GM12878 (cell line): ENCODE data around the gene RPA3. TPM values are rescaled to one million over a fixed set of nuclear protein-coding genes. Genes with fewer than 3 reads are reported as not detected.

ENCODE experiments used
- ATAC-seq: fragments of 200-7000 bp; cut with Tn5 transposase; 3 replicates; pipeline ENCODE4 v1.9.1; 2020; ENCODE audit warnings: mild to moderate bottlenecking, moderate library complexity
- BruUV-seq: library from RNA; stranded (reverse); fragments of 400-500 nt; replicated peaks from 2 replicates; lab custom pipeline; 2021; lab: Mats Ljungman, UMichigan
- CTCF ChIA-PET: fragments of 300-600 bp; sonication (Branson Sonifier 250); formaldehyde crosslinking; extraction: SDS; loops from one replicate; lab custom pipeline; 2021; ENCODE audit warnings: inconsistent platforms; lab: Yijun Ruan, JAX
- POLR2A ChIA-PET: fragments of 350-600 bp; formaldehyde crosslinking; extraction: SDS; loops from one replicate; lab custom pipeline; 2021; ENCODE audit warnings: inconsistent platforms; lab: Charles Lee
- RAD21 ChIA-PET: fragments of 300-600 bp; sonication (Branson Sonifier 250); formaldehyde crosslinking; loops from one replicate; lab custom pipeline; 2023; ENCODE audit warnings: antibody characterized with exemption; ENCODE audit not compliant: unreplicated experiment; lab: Charles Lee
- SMC1A ChIA-PET: fragments of 300-600 bp; sonication (Branson Sonifier 250); formaldehyde crosslinking; loops from one replicate; lab custom pipeline; 2023; ENCODE audit not compliant: unreplicated experiment, uncharacterized antibody; lab: Charles Lee
- DNase-seq: peaks from one replicate; pipeline ENCODE4 v3.0.0-alpha.2; 2011; ENCODE audit warnings: low read depth, low spot score
- FAIRE-seq: peaks from 3 replicates; lab custom pipeline; 2011; peaks lifted over from hg19 to GRCh38; lab: Jason Lieb, UNC
- H2AFZ ChIP-seq: 2 replicates; pipeline ENCODE4 v1.6.0; 2011; ENCODE audit warnings: low read depth, low read length, control low read depth; ENCODE audit not compliant: control insufficient read depth
- H3K27ac ChIP-seq: 2 replicates; pipeline ENCODE4 v1.5.1; 2011; ENCODE audit warnings: control low read depth; ENCODE audit not compliant: control insufficient read depth, insufficient read depth
- H3K27me3 ChIP-seq, 2 experiments: replicated peaks in 1 of 2; 2 replicates each; pipeline versions ENCODE4 v1.6.0 to v1.6.1; 2011; ENCODE audit warnings: low read length in 1 of 2; ENCODE audit not compliant: control insufficient read depth in 2 of 2, insufficient read depth in 2 of 2
- H3K36me3 ChIP-seq, 2 experiments: 2 replicates each; pipeline ENCODE4 v1.5.1; 2011; ENCODE audit warnings: low read length in 1 of 2; ENCODE audit not compliant: control insufficient read depth in 2 of 2, insufficient read depth in 2 of 2
- H3K4me1 ChIP-seq: 2 replicates; pipeline ENCODE4 v1.6.1; 2011; ENCODE audit warnings: mild to moderate bottlenecking, low read length, moderate library complexity, mixed read lengths; ENCODE audit not compliant: control insufficient read depth, insufficient read depth
- H3K4me2 ChIP-seq: 2 replicates; pipeline ENCODE4 v1.6.0; 2011; ENCODE audit warnings: control low read depth; ENCODE audit not compliant: control insufficient read depth, insufficient read depth
- H3K4me3 ChIP-seq: fragments of 200-600 bp; sonication (generic); 2 replicates; pipeline ENCODE4 v1.5.1; 2016
- H3K79me2 ChIP-seq: 2 replicates; pipeline ENCODE4 v1.6.0; 2011; ENCODE audit warnings: low read length; ENCODE audit not compliant: control insufficient read depth, insufficient read depth
- H3K9ac ChIP-seq: 2 replicates; pipeline ENCODE4 v1.8.0; 2011; ENCODE audit warnings: low read length, control low read depth, mixed read lengths; ENCODE audit not compliant: control insufficient read depth, insufficient read depth
- H3K9me3 ChIP-seq: replicated peaks from 3 replicates; pipeline ENCODE4 v1.5.1; 2011; ENCODE audit warnings: mild to moderate bottlenecking, low read length; ENCODE audit not compliant: control insufficient read depth, insufficient read depth
- H4K20me1 ChIP-seq: 2 replicates; pipeline ENCODE4 v1.6.0; 2011; ENCODE audit not compliant: control insufficient read depth, insufficient read depth
- CBFB ChIP-seq: IDR thresholded peaks from 2 replicates; pipeline ENCODE4 v1.6.1; 2016; ENCODE audit warnings: antibody characterized with exemption, low read depth
- ELK1 ChIP-seq: IDR thresholded peaks from 2 replicates; pipeline ENCODE4 v1.6.1; 2012; ENCODE audit warnings: low read depth, low read length, improper control_type of control experiment
- ESRRA ChIP-seq: IDR thresholded peaks from 2 replicates; pipeline ENCODE4 v1.6.1; 2012; ENCODE audit warnings: mild to moderate bottlenecking, low read length, improper control_type of control experiment
- GABPA ChIP-seq: IDR thresholded peaks from 2 replicates; pipeline ENCODE4 v1.6.1; 2014; ENCODE audit warnings: antibody characterized with exemption, low read depth, mild to moderate bottlenecking, inconsistent platforms
- HSF1 ChIP-seq: fragments of 150-350 bp; IDR thresholded peaks from 2 replicates; pipeline ENCODE4 v1.6.1; 2014; ENCODE audit warnings: mild to moderate bottlenecking, low read depth, low read length
- IKZF1 ChIP-seq: fragments of 450-650 bp; conservative IDR thresholded peaks from 2 replicates; pipeline ENCODE4 v1.6.1; 2017; ENCODE audit warnings: antibody characterized with exemption, mild to moderate bottlenecking
- IRF4 ChIP-seq: IDR thresholded peaks from 2 replicates; pipeline ENCODE4 v1.6.1; 2011; ENCODE audit warnings: low read depth, low read length
- MEF2B ChIP-seq: fragments of 450-650 bp; IDR thresholded peaks from 2 replicates; pipeline ENCODE4 v1.6.1; 2018; ENCODE audit warnings: mild to moderate bottlenecking, moderate library complexity; ENCODE audit not compliant: partially characterized antibody, poor library complexity, severe bottlenecking
- NR2F1 ChIP-seq: fragments of 450-650 bp; conservative IDR thresholded peaks from 2 replicates; pipeline ENCODE4 v1.6.1; 2017; ENCODE audit warnings: mild to moderate bottlenecking
- NRF1 ChIP-seq: conservative IDR thresholded peaks from 2 replicates; pipeline ENCODE4 v1.6.1; 2011; ENCODE audit warnings: mild to moderate bottlenecking, low read depth, low read length, improper control_type of control experiment
- PAX5 ChIP-seq: IDR thresholded peaks from 2 replicates; pipeline ENCODE4 v1.6.1; 2011; ENCODE audit warnings: low read depth, low read length, borderline replicate concordance
- RUNX3 ChIP-seq: IDR thresholded peaks from 2 replicates; pipeline ENCODE4 v1.6.1; 2012; ENCODE audit warnings: low read length, inconsistent platforms
- SMARCA5 ChIP-seq: fragments of 450-650 bp; IDR thresholded peaks from 2 replicates; pipeline ENCODE4 v1.6.1; 2017; ENCODE audit warnings: mild to moderate bottlenecking
- SPI1 ChIP-seq: IDR thresholded peaks from 2 replicates; pipeline ENCODE4 v1.6.1; 2011; ENCODE audit warnings: low read depth, mild to moderate bottlenecking, low read length, moderate library complexity, borderline replicate concordance; ENCODE audit not compliant: insufficient read depth
- ZNF24 ChIP-seq: fragments of 450-650 bp; IDR thresholded peaks from 2 replicates; pipeline ENCODE4 v1.6.1; 2017; ENCODE audit warnings: antibody characterized with exemption, mild to moderate bottlenecking
- ZNF384 ChIP-seq: IDR thresholded peaks from 2 replicates; pipeline ENCODE4 v1.6.1; 2012; ENCODE audit warnings: low read depth, mild to moderate bottlenecking, low read length, improper control_type of control experiment, borderline replicate concordance
- WGBS: methylation state at CpG from one replicate; pipeline ENCODE4 v1.1.6; 2016; ENCODE audit warnings: low lambda C conversion rate; ENCODE audit not compliant: insufficient replicate concordance, insufficient coverage; ENCODE audit errors: missing lambda C conversion rate; 5-methylcytosine and 5-hydroxymethylcytosine counted together
- in situ Hi-C: fragments of 300-500 bp; cut with MboI; formaldehyde crosslinking; loops from 9 replicates; pipeline ENCODE4 v1.14.3; 2018; ENCODE audit warnings: mixed read lengths
- intact Hi-C: fragments of 100-400 bp; cut with micrococcal nuclease; formaldehyde crosslinking; loops from one replicate; pipeline ENCODE4 v1.14.2; 2022; ENCODE audit not compliant: unreplicated experiment
- polyA plus RNA-seq, 11 experiments: library from polyadenylated mRNA; depleted of rRNA in 4 of 11; unstranded in 6 of 11; stranded (reverse) in 5 of 11; fragments of >200 nt; fragmentation: Nextera tagmentation in 4 of 11; fragmentation: Illumina TruSeq in 1 of 11; extraction: Ambion mirVana in 4 of 11; extraction: Trizol in 1 of 11; gene quantifications; 1 replicate in 1 of 11; 2 replicates in 10 of 11; pipeline versions ENCODE4 v1.2.1 to v1.2.3, GENCODE V29; 2011 to 2016; ENCODE audit warnings: inconsistent platforms in 2 of 11, missing spikeins in 2 of 11, low read depth in 1 of 11
- total RNA-seq, 4 experiments: library from RNA; depleted of rRNA in 3 of 4; stranded (reverse); fragments of >200 nt in 3 of 4; fragmentation: Illumina TruSeq in 1 of 4; extraction: Trizol in 1 of 4; gene quantifications; 2 replicates each; pipeline versions ENCODE4 v1.2.1 to v1.2.3, GENCODE V29; 2013 to 2021

Gene RPA3
- total and polyA plus RNA-seq, 10 of the 15 experiments (the other 5 are each of a cell fraction or from before 2014, with no cell fraction given): 60.2 to 343 (median 112) TPM

GRCh38 chr7:7742223-7742622 is 23.8 kb upstream of the RPA3 start:
- Histone ChIP-seq H3K9ac (no peak overlapping the region), H3K4me1 (peaks cover 5% of the 10 kb centered on the region; the same call in 1 of the 2 replicates), H3K4me2 (no peak overlapping the region), H3K36me3 (no peaks in the 10 kb centered on the region), H2AFZ (no peak overlapping the region), H4K20me1 (no peaks in the 10 kb centered on the region), H3K9me3 (no peaks in the 10 kb centered on the region), H3K4me3 (no peak overlapping the region), H3K27me3 (no peaks in the 10 kb centered on the region), H3K27ac (no peak overlapping the region), H3K79me2 (no peaks in the 10 kb centered on the region)
- ChIA-PET SMC1A (interaction anchor here (0.9 to 2.3 kb wide), 3 partner anchors 23 to 72 kb away, joined by 4 to 8 read pairs (median 7); partner anchors contain the start of gene RPA3), CTCF (interaction anchor here (0.5 kb wide), 1 partner anchor 234 kb away, joined by 3 read pairs; no protein-coding TSS in a partner anchor), RAD21 (interaction anchor here (2.1 kb wide), 1 partner anchor 61 kb away, joined by 8 read pairs; no protein-coding TSS in a partner anchor), POLR2A (no interaction called here)
- DNase-seq: no peak
- no peak for FAIRE-seq
- no peak for ATAC-seq
- in situ Hi-C loops: no loop called here
- TF ChIP-seq NRF1 (no peak), IKZF1 (no peak), SMARCA5 (no peak), NR2F1 (no peak), SPI1 (no peak), GABPA (no peak), PAX5 (no peak), ELK1 (no peak), HSF1 (no peak), ESRRA (no peak), RUNX3 (no peak), IRF4 (no peak), CBFB (no peak), MEF2B (no peak), ZNF24 (no peak), ZNF384 (no peak)
- BruUV-seq: no TSS peak
- intact Hi-C loops: no loop called here
- WGBS: 92% methylated on average over 12 of the region's 12 CpGs
